ENCODE data around the gene UBFD1.
A peak's percentile ranks its signal among the peaks of the same experiment; 100 is the strongest.
"Not testable (repeated sequence)": the region's sequence is repeated elsewhere in the genome, so short reads cannot be mapped to it uniquely, and the experiment has no call there.

UBFD1 gene

DNA sequence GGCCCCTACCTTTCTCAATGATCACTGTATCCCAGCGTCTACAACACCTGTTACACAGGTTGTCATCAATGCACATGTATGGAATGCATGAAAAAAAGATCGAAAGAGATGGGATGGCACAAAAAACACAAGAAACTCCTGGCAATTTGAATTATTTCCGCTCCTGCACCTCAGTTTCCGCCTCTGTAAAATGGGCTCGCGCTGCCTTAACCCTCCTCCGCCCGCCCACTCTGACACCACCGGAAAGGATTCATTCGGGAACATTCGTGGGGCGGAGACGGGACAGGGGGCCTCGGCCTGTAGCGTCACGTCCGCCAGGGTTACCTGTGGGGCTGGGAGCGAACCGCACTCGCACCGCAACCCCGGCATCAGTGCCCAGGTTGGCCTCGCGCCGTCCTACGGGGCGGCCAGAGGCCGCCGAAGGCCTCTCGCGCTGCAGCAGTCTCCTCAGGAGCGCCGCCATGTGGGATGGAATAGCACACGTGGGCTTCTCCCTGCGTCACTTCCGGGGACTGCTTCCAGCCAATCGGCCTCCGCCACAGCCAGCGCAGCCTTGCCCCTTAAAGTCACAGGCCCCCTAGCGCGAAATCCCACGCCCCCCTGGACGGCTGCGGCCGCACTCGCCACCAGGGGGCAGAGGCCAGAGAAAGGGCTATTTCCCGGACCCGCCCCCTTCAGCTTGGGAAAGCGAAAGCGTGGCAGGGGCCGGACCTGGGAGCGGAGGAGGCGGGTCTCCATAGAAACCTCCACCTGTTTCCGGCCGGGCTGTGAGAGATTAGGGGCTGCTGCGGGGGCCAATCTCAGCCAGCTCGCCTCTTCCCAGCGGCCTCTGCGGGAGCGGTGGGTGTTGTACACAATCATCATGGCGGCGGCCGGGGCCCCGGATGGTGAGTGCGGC is at the start of gene UBFD1, which contains the start of gene EARS2:
UBFD1 (plus strand) TSS at position 847 of the 898 bp plus-strand sequence; CDS start at position 863, 16 bp downstream.
EARS2 (minus strand) TSS at position 470 of the 898 bp plus-strand sequence; CDS start at position 463, 7 bp downstream.
- DNase-seq, result peak; percentile 98

DNA sequence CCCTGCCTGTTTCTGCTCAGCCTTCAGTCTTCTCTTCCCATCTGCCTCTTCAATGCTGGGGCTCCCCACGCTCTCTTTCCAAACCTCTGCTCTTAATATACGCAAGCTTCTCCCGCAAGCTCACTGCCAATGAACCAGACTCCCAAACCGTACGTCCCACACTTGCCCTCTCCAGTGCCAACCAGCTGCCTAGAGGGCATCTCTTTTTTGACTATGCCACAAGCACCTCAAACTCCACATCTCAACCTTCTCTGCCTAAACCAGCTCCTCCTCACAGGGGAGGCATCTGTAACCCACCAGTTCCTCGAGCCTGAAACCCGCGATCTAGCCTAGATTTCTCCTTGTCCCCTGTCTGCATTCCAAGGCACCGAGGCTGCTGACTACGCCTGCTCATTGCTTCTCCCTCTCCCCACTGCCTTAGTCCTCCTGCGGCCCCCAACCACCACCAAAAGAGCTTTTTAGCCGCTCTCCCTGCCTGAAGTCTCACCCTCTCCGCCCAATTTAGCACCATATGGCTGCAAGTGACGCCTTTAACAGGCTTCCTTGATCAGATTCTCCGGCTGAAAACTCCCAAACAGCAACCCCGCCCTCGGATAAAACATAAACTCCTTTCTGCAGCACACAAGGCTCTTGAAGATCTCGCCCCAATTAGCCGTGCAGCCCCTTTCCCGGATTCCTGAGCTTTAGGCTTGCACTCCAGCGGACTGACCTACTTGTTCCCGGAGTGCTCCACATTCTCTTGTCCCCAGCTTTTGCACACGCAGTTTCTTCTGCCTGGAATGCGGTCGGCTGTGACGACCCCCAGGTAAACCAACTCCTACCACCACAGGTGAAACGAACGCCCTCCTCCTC is 48.7 kb upstream of the UBFD1 start:
- no peak for DNase-seq

- no peak for DNase-seq
Measured at GRCh38 chr16:23509441-23509754, 48.1 kb upstream of the UBFD1 start.

GRCh38 chr16:23509782-23510163 is 47.8 kb upstream of the UBFD1 start:
- DNase-seq, result no peak

DNA sequence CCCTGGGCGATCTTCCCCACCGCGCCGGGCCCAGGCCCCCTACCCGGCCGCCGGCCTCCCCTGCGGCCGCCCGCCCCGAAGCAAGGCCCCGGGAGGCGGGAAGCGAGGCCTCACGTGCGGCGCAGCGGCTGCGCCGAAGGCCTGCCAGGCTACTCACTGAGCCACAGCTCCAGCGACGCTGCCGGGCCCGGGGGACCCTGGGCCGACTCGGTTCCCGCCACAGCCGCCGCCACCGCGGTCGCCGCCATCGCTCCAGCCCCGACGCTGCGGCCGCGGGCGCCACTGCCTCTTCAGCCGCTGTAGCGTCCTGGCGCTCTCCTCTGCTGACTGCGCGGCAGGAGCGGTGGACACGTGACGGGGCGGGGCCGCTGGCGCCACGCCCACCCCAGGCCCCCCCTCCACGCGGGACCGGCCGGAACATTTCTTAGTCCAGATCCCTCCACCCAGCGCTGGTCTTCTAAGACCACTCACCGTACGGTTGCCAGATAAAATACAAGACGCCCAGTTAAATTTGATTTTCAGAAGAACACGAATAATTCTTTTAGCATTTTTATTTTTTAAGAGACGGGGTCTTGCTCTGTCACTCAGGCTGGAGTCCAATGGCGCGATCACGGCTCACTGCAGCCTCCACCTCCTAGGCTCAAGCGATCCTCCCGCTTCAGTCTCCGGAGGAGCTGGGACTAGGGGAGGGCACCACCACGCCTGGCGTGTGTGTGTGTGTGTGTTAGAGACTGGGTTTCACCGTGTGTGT is 47.2 kb upstream of the UBFD1 start, which contains the start of gene GGA2:
GGA2 (minus strand) TSS at position 331 of the 751 bp plus-strand sequence; CDS start at position 248, 83 bp downstream.
- peak; percentile 63 for DNase-seq

DNA sequence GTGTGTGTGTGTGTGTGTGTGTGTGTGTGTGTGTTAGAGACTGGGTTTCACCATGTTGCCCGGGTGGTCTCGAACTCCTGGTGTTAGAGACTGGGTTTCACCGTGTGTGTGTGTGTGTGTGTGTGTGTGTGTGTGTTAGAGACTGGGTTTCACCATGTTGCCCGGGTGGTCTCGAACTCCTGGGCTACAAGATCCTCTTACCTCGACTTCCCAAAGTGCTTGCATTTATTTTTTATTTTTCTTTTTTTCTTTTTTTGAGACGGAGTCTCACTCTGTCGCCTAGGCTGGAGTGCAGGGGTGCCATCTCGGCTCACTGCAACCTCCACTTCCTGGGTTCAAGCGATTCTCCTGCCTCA is 46.6 kb upstream of the UBFD1 start:
- not testable (repeated sequence) for DNase-seq

DNA sequence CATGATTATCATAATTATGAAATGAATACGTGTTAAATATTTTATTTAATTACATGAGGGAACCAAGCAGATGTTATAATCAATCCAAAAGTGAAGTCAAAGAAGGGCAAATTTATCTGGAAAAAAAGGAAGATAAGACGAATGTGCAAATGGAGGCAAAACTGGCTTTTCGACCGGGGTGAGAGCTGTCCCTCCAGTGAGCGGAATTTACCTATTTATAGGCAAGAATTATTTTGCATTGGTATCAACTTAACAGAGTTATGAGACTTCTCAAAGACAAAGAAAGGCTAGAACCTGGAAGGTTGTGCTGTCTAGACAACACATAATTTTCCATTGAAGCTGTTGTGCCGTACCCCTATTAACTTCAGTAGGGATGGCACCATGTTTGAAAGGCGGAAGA is 45.8 kb upstream of the UBFD1 start:
- no peak for DNase-seq

- DNase-seq, result no peak
Measured at GRCh38 chr16:23512168-23512695, 45.3 kb upstream of the UBFD1 start.

- DNase-seq, result no peak
Measured at GRCh38 chr16:23514381-23515152, 43.0 kb upstream of the UBFD1 start.

GRCh38 chr16:23515881-23516280 is 41.6 kb upstream of the UBFD1 start:
- no peak for DNase-seq

DNA sequence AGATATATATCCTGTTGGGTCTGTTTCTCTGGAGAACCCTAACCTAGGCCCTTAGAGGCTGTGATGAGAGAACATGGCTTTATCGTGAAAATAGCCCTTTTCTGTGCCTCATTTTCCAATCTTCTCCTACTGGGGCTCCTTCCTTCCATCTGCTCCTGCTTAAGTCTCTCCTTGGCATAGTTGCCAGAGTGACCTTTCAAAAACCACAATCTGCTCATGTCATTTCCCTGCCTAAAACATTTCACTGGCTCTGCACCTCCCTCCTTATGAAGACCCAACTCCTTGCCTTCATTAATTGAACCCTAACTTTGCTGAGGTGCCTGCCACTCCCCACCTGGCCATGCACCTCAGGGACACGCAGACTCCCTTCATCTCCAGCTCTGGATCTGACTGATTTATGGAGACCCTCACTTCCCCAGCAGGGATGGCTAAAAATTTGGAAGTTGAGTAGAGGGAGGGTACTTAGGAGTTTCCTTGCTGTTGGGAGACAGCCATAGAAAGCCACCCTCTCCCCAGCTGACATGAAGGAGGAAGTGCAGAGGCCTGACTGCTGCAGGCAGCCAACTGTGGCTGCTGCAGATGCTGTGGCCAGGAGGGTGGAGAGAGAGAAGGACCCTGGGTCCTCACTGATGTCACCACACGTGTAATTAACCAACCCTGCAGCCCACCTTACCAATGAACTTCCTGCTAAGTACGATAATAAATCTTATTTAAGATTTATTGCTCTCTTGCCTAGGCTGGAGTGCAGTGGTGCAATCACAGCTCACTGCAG is 41.0 kb upstream of the UBFD1 start:
- no peak for DNase-seq

- DNase-seq, result no peak
Measured at GRCh38 chr16:23518435-23518891, 39.1 kb upstream of the UBFD1 start.

GRCh38 chr16:23519282-23519681 is 38.2 kb upstream of the UBFD1 start:
- no peak for DNase-seq

DNA sequence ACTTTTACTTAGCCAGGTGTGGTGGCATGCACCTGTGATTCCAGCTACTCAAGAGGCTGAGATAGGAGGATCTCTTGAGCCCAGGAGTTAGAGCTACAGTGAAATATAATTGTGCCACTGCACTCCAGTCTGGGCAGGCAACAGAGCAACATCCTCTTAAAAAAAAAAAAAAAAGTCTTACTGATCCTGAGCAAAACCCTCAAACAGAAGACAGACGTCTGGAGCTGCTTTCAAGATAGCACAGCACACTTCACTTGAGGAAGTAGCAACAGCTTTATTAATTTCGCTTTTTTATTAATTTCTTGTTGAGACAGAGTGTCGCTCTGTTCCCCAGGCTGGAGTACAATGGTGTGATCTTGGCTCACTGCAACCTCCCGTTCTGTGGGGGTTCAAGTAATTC is 37.0 kb upstream of the UBFD1 start:
- DNase-seq, result no peak

DNA sequence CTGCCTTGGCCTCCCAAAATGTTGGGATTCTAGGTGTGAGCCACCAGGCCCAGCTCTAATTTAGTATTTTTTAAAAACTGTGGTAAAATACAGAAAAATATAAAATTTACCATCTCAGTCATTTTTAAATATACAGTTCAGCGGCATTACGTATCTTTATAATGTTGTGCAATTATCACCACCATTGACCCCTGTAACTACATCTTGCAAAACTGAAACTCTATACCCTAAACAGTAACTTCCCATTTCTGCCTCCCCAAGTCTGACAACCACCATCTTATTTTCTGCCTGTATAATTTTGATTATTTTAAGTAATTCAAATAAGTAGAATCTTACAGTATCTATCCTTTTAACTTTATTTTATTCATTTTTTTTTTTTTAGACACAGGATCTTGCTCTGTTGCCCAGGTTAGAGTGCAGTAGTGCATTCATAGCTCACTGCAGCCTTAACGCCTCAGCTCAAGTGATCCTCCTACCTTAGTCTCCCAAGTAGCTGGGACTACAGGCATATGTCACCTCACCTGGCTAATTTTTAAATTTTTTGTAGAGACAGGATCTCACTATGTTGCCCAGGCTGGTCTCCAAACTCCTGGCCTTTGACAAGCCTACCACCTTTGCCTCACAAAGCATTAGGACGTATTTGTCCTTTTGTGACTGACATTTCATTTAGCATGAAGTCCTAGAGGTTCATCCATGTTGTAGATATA is 36.3 kb upstream of the UBFD1 start:
- no peak for DNase-seq

GRCh38 chr16:23521965-23522364 is 35.6 kb upstream of the UBFD1 start:
- DNase-seq, result no peak

GRCh38 chr16:23523321-23523720 is 34.2 kb upstream of the UBFD1 start:
- DNase-seq, result no peak

DNA sequence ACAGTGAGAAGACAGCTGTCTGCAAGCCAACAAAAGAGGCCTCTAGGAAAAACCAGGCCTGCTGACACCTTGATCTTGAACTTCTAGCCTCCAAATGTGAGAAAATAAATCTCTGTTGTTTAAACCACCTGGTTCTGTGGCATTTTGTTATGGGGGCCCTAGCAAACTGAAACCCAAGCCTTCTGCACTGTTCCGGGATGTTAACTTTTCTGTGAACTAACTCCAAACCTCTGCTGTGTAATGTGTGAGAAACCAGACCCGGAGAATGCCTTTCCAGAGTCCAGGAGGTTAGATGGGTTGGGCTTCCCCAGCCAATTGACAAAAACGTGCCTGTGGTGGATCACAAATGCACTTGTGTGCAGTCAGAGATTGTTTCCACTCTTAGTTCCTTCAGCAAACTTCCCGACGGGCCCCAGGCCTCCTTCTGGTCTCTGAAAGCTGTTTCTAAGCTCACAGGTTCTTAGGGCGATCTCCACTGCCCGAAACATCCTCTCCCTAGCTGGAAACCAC is 33.6 kb upstream of the UBFD1 start:
- DNase-seq, result no peak

- no peak for DNase-seq
Measured at GRCh38 chr16:23524886-23525285, 32.6 kb upstream of the UBFD1 start.

GRCh38 chr16:23527961-23528643 is 29.4 kb upstream of the UBFD1 start:
- no peak for DNase-seq

All from NCI-H1105 (cell line).